GM12864 (cell line): ENCODE data around the gene RINL.

Experiments used
- DNase-seq: peaks from one replicate; pipeline ENCODE4 v3.0.0-alpha.2; 2011; ENCODE audit warnings: low read depth
- H3K4me3 ChIP-seq: 2 replicates; pipeline ENCODE4 v1.5.1; 2011; ENCODE audit warnings: mild to moderate bottlenecking, low read depth, low read length, control low read depth
- CTCF ChIP-seq: IDR thresholded peaks from 2 replicates; pipeline ENCODE4 v1.5.1; 2011; ENCODE audit warnings: low read depth, mild to moderate bottlenecking, moderate library complexity, low read length, control low read depth, inconsistent platforms; ENCODE audit errors: missing control alignments

RINL gene

GRCh38 chr19:38905620-38906019, 27.5 kb upstream of the RINL start:
- DNase-seq: no peak
- no peak overlapping the region for H3K4me3 ChIP-seq
- no peak for TF ChIP-seq CTCF

GRCh38 chr19:38904581-38905539, 26.8 kb upstream of the RINL start:
- no peak overlapping the region for H3K4me3 ChIP-seq
- no peak for DNase-seq
- TF ChIP-seq CTCF: no peak

- H3K4me3 ChIP-seq: no peak overlapping the region
- TF ChIP-seq CTCF: no peak
Observed at GRCh38 chr19:38901683-38902082, 23.6 kb upstream of the RINL start.

GRCh38 chr19:38900743-38901190, 22.7 kb upstream of the RINL start:
- peak overlapping the region; percentile 70 for H3K4me3 ChIP-seq
- no peak for TF ChIP-seq CTCF
- DNase-seq: no peak

More at GRCh38 chr19:38901683-38902082, 23.6 kb upstream of the RINL start:
- no peak for DNase-seq

- no peak for DNase-seq
- H3K4me3 ChIP-seq: peak overlapping the region; percentile 70
- no peak for TF ChIP-seq CTCF
Observed at GRCh38 chr19:38900202-38900629, 22.1 kb upstream of the RINL start.

- peak; percentile 99 for DNase-seq
- H3K4me3 ChIP-seq: peak within 1 kb of the TSS; percentile 70
- no peak for TF ChIP-seq CTCF
Observed at GRCh38 chr19:38899447-38900201, 21.5 kb upstream of the RINL start, which contains the start of the genes NFKBIB and SIRT2. Gene NFKBIB, plus strand, starts transcription at chr19:38899969. Its CDS starts 64 bp downstream, at chr19:38900033. Gene SIRT2, minus strand, starts transcription at chr19:38899618. Its CDS starts 97 bp downstream, at chr19:38899521.
